ENCODE results near the gene EPSTI1. TPM values are rescaled to one million over a fixed set of nuclear protein-coding genes. Genes with fewer than 3 reads are reported as not detected.

Gene EPSTI1
- 2.0 and 2.4 TPM in 2 replicates for total RNA-seq

GRCh38 chr13:42991898-42992763, at the start of gene EPSTI1:
EPSTI1 (minus strand) TSS chr13:42992241; CDS start chr13:42992165, 76 bp downstream.

GRCh38 chr13:43023289-43023963, 31.4 kb upstream of the EPSTI1 start, which contains the start of gene DNAJC15:
DNAJC15 (plus strand) TSS chr13:43023586; CDS start chr13:43023627, 41 bp downstream.

Other genes starting within 250 kb of the EPSTI1 start
- gene FAM216B, start 210.7 kb downstream of the EPSTI1 start, total RNA-seq: not detected in 2 replicates
- gene DNAJC15, start 31.3 kb upstream of the EPSTI1 start, total RNA-seq: 9.6 and 29.4 TPM in 2 replicates

Measured in bronchial smooth muscle cell (primary cell).